PC-3 (cell line): ENCODE results near the gene PRRX1. TPM values are rescaled to one million over a fixed set of nuclear protein-coding genes. Genes with fewer than 3 reads are reported as not detected.

ENCODE experiments used
- ATAC-seq: fragments of 200-7000 bp; cut with Tn5 transposase; 2 replicates; pipeline ENCODE4 v1.9.1; 2020; ENCODE audit warnings: mild to moderate bottlenecking, moderate library complexity
- BruUV-seq: library from RNA; stranded (reverse); fragments of 400-500 nt; replicated peaks from 2 replicates; lab custom pipeline; 2021; lab: Mats Ljungman, UMichigan
- CTCF ChIA-PET: fragments of 300-600 bp; sonication (Branson Sonifier 250); formaldehyde crosslinking; loops from one replicate; lab custom pipeline; 2022; ENCODE audit warnings: antibody characterized with exemption; lab: Charles Lee
- POLR2A ChIA-PET: fragments of 300-600 bp; sonication (Branson Sonifier 250); formaldehyde crosslinking; loops from one replicate; lab custom pipeline; 2022; ENCODE audit warnings: antibody characterized with exemption; ENCODE audit not compliant: unreplicated experiment; lab: Charles Lee
- DNase-seq: peaks from one replicate; pipeline ENCODE4 v3.0.0-alpha.2; 2015
- H2AFZ ChIP-seq: fragments of 300-600 bp; sonication (generic); 2 replicates; pipeline ENCODE4 v1.6.0; 2016; ENCODE audit warnings: antibody characterized with exemption, low read length
- H3F3A ChIP-seq: fragments of 300-600 bp; sonication (generic); one replicate; pipeline ENCODE4 v1.6.0; 2017; ENCODE audit warnings: antibody characterized with exemption, low read length, control low read depth, mild to moderate bottlenecking; ENCODE audit not compliant: unreplicated experiment
- H3K27ac ChIP-seq: fragments of 300-600 bp; sonication (generic); 2 replicates; pipeline ENCODE4 v1.5.1; 2016; ENCODE audit warnings: mild to moderate bottlenecking, low read length
- H3K27me3 ChIP-seq: fragments of 300-600 bp; sonication (generic); 2 replicates; pipeline ENCODE4 v1.6.1; 2016; ENCODE audit warnings: low read length, mixed read lengths
- H3K36me3 ChIP-seq: fragments of 300-600 bp; sonication (generic); 2 replicates; pipeline ENCODE4 v1.6.1; 2016; ENCODE audit warnings: low read depth, mixed run types, low read length, mixed read lengths
- H3K4me1 ChIP-seq: fragments of 300-600 bp; sonication (generic); 2 replicates; pipeline ENCODE4 v1.5.1; 2016; ENCODE audit warnings: low read length; ENCODE audit not compliant: insufficient read depth
- H3K4me2 ChIP-seq: fragments of 300-600 bp; sonication (generic); 2 replicates; pipeline ENCODE4 v1.6.0; 2016; ENCODE audit warnings: low read length
- H3K4me3 ChIP-seq: fragments of 300-600 bp; sonication (generic); 2 replicates; pipeline ENCODE4 v1.5.1; 2016; ENCODE audit warnings: mild to moderate bottlenecking, low read length, mixed read lengths
- H3K79me2 ChIP-seq: fragments of 300-600 bp; sonication (generic); 2 replicates; pipeline ENCODE4 v1.6.1; 2017; ENCODE audit warnings: low read length, mixed read lengths
- H3K9ac ChIP-seq: fragments of 300-600 bp; sonication (generic); 2 replicates; pipeline ENCODE4 v1.6.0; 2016; ENCODE audit warnings: mild to moderate bottlenecking, low read length
- H3K9me2 ChIP-seq: fragments of 300-600 bp; sonication (generic); replicated peaks from 2 replicates; pipeline ENCODE4 v1.6.1; 2016; ENCODE audit warnings: mixed run types, low read length, mixed read lengths
- H3K9me3 ChIP-seq: fragments of 300-600 bp; sonication (generic); 2 replicates; pipeline ENCODE4 v1.6.1; 2016; ENCODE audit warnings: low read length, mixed read lengths
- H4K20me1 ChIP-seq: fragments of 300-600 bp; sonication (generic); 2 replicates; pipeline ENCODE4 v1.6.1; 2016; ENCODE audit warnings: low read length, mixed read lengths
- CTCF ChIP-seq: fragments of 300-600 bp; sonication (generic); conservative IDR thresholded peaks from 2 replicates; pipeline ENCODE4 v1.5.1; 2017; ENCODE audit warnings: antibody characterized with exemption, low read depth, mild to moderate bottlenecking, low read length
- EZH2 ChIP-seq: fragments of 300-600 bp; sonication (generic); IDR thresholded peaks from one replicate; pipeline ENCODE4 v1.6.1; 2017; ENCODE audit warnings: antibody characterized with exemption, mild to moderate bottlenecking, low read length; ENCODE audit not compliant: unreplicated experiment
- EZH2phosphoT487 ChIP-seq: fragments of 300-600 bp; sonication (generic); IDR thresholded peaks from 2 replicates; pipeline ENCODE4 v1.6.1; 2018; ENCODE audit warnings: mild to moderate bottlenecking, antibody characterized with exemption, low read length, borderline replicate concordance
- intact Hi-C: fragments of 100-400 bp; cut with micrococcal nuclease; formaldehyde crosslinking; loops from 2 replicates; pipeline ENCODE4 v1.9.0; 2023
- total RNA-seq: library from RNA; depleted of rRNA; stranded (reverse); fragments of >200 nt; gene quantifications from 2 replicates; pipeline ENCODE4 v1.2.3, GENCODE V29; 2014

PRRX1 gene
- total RNA-seq, 1 experiment from 2014 or later = not detected

GRCh38 chr1:170687621-170688020 lies 23.7 kb downstream of the PRRX1 start:
- no peak overlapping the region for H3K27ac ChIP-seq
- ChIA-PET POLR2A (no interaction called here), CTCF (no interaction called here)
- BruUV-seq = no TSS peak
- TF ChIP-seq EZH2phosphoT487 (no peak), CTCF (no peak), EZH2 (no peak)
- no peaks in the 10 kb centered on the region for H3F3A ChIP-seq
- no peaks in the 10 kb centered on the region for H4K20me1 ChIP-seq
- no peaks in the 10 kb centered on the region for H3K27me3 ChIP-seq
- ATAC-seq = no peak
- no peaks in the 10 kb centered on the region for H3K79me2 ChIP-seq
- H3K9ac ChIP-seq = no peak overlapping the region
- no peaks in the 10 kb centered on the region for H3K4me1 ChIP-seq
- H3K4me3 ChIP-seq = no peak overlapping the region
- H3K9me3 ChIP-seq = no peaks in the 10 kb centered on the region
- no peak for DNase-seq
- no peak overlapping the region for H3K4me2 ChIP-seq
- no peaks in the 10 kb centered on the region for H3K36me3 ChIP-seq
- H2AFZ ChIP-seq = no peak overlapping the region
- H3K9me2 ChIP-seq = no peaks in the 10 kb centered on the region
- intact Hi-C loops = loop anchor here (2.0 to 5.0 kb wide), 3 partner anchors 195 to 760 kb away; no protein-coding TSS in a partner anchor

GRCh38 chr1:170691258-170691657 lies 27.3 kb downstream of the PRRX1 start:
- no peaks in the 10 kb centered on the region for H3K4me1 ChIP-seq
- no peaks in the 10 kb centered on the region for H3K36me3 ChIP-seq
- no peak overlapping the region for H3K27ac ChIP-seq
- CTCF ChIA-PET = no interaction called here
- TF ChIP-seq CTCF = no peak
- TF ChIP-seq EZH2phosphoT487 = no peak
- TF ChIP-seq EZH2 = no peak
- intact Hi-C loops = no loop called here
- H2AFZ ChIP-seq = no peak overlapping the region
- no peaks in the 10 kb centered on the region for H3F3A ChIP-seq
- no peaks in the 10 kb centered on the region for H3K79me2 ChIP-seq
- H3K27me3 ChIP-seq = no peaks in the 10 kb centered on the region
- no peak overlapping the region for H3K4me2 ChIP-seq
- no peak overlapping the region for H3K4me3 ChIP-seq
- H3K9me3 ChIP-seq = no peaks in the 10 kb centered on the region
- H3K9me2 ChIP-seq = no peaks in the 10 kb centered on the region
- H4K20me1 ChIP-seq = no peaks in the 10 kb centered on the region
- no peak overlapping the region for H3K9ac ChIP-seq
- POLR2A ChIA-PET = no interaction called here
- no peak for DNase-seq
- no TSS peak for BruUV-seq
- no peak for ATAC-seq

GRCh38 chr1:170692866-170693575 lies 29.1 kb downstream of the PRRX1 start:
- H3K27ac ChIP-seq = no peak overlapping the region
- no peaks in the 10 kb centered on the region for H3K4me1 ChIP-seq
- POLR2A ChIA-PET = no interaction called here
- no peaks in the 10 kb centered on the region for H3K36me3 ChIP-seq
- intact Hi-C loops = no loop called here
- ATAC-seq = no peak
- TF ChIP-seq EZH2 (no peak), EZH2phosphoT487 (no peak), CTCF (no peak)
- H3K9ac ChIP-seq = no peak overlapping the region
- no peaks in the 10 kb centered on the region for H3K27me3 ChIP-seq
- H3K4me2 ChIP-seq = no peak overlapping the region
- BruUV-seq = no TSS peak
- no peak overlapping the region for H3K4me3 ChIP-seq
- CTCF ChIA-PET = no interaction called here
- no peaks in the 10 kb centered on the region for H3K79me2 ChIP-seq
- no peak overlapping the region for H2AFZ ChIP-seq
- H4K20me1 ChIP-seq = no peaks in the 10 kb centered on the region
- no peaks in the 10 kb centered on the region for H3K9me2 ChIP-seq
- H3F3A ChIP-seq = no peaks in the 10 kb centered on the region
- DNase-seq = no peak
- no peaks in the 10 kb centered on the region for H3K9me3 ChIP-seq
